ENCODE data around the gene JAG2.
A peak's percentile ranks its signal among the peaks of the same experiment; 100 is the strongest.

JAG2 gene

DNA sequence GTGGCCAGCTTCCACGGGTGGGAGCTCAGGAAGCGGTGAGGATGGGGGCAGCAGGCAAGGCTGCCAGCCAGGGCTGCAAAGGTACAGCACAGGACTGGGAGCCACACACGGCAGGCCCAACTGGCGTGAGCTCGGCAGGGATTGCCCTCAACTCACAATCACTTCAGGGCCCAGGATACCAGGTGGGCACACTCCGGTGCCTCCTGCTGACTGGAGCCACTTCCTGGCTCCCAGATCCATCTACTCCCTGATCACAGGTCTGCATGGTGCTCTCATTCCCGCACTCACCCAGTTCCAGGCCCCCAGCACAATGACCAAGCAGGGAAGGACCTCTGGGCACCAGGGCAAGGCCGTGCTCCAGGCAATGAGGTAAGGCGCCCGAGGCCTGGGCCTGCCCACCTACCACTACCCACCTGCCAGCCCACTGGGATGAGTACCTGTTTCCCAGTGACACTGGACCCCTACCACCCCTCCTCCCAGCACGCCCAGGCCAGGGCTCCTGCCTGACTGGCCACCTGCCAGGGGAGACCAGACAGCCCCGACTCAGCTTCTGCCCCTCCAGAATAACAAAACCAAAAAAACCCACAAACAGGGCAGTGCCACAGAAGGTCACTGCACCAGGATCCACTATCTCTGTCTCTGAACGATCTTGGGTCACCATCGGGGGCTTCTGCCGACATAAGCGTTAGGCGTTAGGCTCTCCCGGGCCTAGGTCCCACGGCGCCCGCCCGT is 1.8 kb downstream of the JAG2 start:
- no peak for DNase-seq

DNA sequence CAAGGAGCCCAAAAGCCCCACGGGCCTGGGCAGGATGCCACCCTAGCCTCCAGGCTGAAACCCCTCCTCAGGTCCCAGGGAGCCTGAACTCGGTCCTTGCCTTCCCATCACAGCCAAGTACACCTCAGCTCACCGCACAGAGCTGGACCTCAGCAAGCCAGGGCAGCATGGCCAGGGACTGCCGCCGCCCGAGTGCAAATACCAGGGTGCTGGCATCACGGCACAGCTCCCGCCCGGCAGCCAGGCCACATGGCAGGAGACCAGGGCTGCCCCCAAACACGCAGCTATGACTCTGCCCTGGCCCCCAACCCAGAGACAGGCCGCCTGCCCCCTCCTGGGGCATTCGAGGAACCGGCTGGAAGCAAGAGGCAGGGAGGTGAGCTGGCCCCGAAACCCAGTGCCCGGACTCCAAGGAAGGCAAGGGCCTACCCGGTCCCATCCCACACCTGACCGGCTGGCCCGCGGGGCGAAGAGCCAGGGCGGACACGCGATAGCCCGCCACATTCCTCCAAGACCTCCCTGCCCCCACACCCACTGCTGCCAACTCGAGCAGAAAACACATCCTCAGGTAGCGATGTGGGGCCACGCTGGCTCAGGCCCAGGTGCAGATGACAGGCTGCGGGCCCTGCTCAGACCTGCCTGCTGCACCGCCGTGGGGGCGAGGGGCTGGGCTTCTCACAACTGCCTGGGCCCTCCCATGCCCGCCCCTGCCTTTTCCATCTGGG is 2.7 kb downstream of the JAG2 start:
- DNase-seq: no peak

DNA sequence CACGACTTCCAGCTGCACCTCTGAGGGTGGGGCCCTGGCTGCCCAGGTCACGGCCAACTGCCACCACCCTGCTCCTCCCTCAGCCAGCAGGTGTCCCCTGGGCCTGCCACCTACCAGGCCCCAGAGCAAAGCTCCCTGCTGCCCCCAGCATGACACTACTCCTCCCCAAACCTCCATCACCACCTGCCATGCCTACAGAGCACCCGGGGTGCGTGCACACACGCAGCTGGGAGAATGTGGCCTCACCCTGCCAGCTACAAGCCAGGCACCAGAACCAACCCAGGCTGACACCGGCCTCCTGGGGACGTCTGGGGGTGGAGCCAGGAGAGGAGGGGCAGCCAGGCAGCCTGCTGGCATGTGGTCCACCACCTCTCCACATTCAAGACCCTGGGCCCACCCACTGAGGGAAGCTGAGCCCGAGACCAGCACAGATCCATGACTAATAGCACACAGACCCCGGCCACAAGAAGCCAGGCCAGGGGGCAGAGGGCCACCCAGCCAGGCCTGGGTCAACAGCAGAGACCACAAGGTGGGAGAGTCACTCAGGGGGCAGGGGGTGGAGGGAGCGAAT is 3.4 kb downstream of the JAG2 start:
- no peak for DNase-seq

DNA sequence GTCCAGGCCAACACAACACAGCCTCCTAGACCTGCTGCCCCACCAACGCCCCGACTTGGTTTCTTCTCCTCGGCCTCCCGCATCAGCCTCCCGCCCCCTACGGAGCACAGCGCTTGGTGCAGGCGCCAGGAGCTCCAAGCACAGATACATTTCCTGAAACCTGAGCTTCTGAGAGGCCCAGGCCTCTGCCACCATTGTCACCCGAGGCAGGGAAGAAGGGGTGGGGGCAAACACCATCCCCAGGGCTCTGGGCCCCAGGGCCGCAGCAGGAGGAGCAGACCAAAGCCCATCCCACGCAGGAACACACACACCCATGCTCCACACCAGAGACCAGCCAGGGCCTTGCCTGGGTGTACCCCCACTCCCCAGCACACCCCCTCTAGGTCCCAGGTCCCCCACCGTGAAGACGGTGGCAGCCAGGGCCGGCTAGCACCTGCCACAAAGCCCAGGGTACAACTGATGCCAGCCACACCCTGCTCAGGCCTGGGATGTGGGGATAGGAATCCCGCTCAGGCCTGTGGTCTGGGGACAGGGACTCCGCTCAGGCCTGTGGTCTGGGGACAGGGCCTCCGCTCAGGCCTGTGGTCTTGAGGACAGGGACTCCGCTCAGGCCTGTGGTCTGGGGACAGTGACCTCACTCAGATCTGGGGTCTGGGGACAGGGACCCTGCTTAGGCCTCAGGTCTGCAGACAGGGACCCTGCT is 5.4 kb downstream of the JAG2 start:
- no peak for DNase-seq

DNA sequence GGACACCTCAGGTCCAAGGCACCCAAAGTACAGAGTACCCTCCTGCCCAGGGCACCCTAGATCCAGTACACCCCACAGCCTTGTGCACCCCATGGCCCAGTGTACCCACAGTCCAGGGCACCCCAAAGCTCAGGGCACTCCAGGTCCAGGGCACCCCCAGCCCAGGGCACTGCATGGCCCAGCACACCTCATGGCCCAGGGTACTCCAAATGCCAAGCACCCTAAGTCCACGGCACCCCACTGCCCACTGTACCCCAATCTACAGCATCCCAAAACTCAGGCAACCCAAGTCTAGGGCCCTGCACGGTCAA is 6.0 kb downstream of the JAG2 start:
- no peak for DNase-seq

DNA sequence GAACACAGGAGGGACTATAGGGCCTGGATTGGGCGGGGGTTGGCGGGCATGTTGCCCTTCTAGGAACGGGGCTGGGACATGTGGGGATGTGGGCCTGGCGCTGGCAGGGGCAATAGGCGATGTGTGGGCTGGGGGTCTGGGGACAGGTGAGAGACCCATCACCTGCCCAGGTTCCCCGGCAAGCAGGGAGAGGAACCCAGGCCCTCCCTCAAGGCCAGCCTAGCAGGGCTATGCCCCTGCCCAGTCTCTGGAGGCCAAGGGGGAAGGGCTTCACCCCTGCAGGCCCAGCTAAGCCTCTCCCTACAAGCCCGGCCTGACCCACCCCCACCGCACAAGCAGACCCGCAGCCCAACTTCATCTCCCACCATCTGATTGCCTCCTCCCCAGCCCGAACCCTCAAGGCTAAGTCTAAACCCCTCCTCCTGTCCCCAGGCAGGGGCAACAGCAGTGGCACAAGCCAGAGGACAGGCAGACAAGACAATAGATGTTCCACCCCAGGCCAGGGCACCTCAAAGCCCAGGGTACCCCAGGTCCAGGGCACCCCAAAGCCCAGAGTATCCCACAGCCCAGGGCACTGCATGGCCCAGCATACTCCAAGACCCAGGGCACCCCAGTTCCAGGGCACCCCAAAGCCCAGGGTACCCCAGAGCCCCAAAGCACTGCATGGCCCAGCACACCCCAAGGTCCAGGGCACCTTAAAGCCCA is 6.5 kb downstream of the JAG2 start:
- DNase-seq: peak in 13 of 51 donors; percentile 11 to 40 (median 16)

DNA sequence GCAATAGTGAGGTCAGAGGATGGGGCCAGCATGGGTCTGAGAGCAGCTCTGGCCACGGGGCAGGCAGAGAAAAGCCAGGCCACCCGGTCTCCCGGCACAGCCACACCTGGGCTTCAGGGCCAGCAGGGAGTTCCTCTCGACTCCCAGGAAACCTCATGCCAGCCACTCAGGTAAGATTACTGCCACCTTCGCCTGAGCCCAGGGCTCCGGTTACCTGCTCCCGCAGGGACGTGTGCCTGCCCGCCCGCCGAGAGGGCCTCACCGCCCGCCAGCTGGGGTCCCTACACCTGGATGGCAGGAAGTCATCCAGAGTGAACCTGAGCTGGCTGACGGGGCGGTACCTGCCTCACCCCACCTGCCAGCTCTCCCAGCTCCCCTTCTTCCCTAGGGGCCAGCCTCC is 7.3 kb downstream of the JAG2 start:
- DNase-seq: no peak

DNA sequence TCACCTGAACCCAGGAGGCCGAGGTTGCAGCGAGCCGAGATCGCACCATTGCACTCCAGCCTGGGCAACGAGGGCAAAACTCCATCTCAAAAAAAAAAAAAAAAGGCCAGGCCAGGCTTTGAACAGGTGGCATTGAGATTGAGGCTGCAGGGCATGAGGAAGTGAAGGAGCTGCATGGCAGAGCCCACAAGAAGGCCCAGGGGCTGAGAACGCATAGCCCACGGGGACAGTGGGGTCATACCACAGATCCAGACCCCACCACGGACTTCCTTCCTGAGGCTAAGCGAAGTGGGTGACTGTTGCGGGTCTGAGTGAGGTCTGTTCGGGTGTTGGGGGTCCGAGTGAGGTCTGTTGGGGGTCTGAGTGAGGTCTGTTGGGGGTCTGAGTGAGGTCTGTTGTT is 7.8 kb downstream of the JAG2 start:
- DNase-seq: no peak

DNA sequence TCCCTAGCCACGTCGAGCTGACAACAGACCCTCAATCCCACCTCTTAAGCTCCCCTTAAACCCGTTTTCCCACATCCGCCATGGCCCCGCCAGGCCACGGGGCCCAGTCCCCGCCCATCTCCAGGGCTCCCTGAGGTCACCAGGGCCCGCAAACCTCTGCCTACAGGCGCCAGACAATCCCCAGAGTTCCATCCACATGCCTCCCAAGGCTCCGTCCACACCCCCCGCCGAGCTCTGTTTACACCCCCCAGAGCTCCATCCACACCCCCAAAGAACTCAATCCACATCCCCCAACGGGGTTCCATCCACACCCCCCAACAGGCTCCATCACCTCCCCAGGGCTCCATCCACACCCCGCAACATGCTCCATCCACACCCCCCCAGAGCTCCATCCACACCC is 9.2 kb downstream of the JAG2 start:
- DNase-seq: no peak

DNA sequence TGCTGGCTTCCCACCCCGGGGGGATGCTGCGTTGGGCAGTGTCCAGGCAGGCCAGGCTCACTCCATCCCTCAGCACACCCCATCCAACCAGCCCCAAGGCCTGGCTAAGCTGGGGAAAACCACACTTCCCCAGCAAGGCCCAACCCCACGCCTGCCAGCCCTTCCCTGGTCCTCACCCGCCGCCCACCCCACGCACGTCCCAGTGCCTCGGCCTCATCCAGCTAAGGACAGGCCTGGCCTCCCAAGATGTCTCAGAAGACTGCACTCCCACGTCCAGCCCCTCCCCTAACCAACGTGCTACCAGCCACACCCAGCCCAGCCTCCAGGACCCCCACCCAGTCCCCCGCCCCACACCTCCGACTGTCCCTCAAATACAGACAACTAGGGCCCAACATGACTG is 9.8 kb downstream of the JAG2 start:
- no peak for DNase-seq

DNA sequence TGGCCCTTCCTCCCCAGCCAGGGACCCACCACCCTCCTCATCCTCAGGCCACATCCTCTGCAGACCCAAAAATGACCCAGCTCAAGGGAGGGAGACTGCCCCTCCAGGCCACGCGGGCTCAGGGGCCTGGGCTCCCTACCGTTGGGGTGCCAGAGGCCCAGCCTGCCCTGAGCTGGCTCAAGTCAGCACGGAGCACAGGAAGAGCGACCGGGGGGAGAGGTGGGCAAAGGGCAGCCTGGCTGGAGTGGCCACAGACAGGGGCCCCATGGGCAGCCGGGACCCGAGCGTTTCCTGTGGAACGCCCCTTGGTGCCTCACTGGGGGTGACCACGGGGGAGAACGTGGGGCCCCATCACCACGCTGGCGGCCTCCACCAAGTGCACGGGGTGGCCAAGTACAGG is 10.7 kb downstream of the JAG2 start:
- no peak for DNase-seq

DNA sequence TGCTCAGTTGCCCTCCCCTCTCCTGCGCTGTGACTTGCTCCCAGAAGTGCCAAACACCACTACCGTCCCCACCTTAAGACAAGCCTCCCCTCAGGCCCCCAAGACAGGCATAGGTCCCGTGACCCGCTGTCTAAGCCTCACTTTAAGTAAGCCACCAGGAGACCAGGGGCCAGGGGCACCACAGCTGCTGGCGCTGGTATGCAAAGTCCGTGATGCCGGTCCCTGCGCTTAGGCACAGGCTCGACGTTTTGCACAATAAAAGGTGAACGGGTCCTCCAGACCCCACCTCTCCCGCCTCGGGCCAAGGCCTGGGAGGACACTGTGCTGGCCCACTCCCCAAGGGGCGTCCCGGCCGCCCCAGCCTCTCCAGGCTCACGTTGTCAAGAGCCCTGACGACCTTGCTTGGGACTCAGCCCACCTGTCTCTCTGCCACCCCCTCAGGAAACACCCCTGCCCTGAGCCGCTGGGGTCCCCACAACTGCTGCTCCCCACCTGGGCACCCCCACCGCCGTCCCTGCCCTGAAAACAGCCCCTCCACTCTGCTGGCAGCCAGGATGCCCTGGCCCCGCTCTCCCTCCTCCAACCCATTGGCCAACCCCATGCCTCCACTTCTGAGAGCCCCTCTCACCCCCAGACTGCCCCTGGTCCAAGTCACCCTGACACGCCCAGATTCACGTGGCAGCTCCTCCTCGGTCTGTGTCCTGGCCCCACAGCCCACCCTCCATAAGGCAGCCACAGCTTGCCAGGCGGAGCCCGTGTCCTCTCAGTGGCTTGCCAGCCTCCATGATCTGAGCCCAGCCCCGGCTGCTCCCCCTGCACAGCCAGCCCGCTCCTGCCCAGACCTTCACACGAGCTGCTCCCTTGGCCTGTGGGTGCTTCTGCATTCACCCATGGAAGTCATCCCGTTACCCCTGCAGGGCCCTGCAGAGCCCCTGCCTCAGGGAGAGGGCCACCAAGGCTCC is 11.9 kb downstream of the JAG2 start:
- no peak for DNase-seq

DNA sequence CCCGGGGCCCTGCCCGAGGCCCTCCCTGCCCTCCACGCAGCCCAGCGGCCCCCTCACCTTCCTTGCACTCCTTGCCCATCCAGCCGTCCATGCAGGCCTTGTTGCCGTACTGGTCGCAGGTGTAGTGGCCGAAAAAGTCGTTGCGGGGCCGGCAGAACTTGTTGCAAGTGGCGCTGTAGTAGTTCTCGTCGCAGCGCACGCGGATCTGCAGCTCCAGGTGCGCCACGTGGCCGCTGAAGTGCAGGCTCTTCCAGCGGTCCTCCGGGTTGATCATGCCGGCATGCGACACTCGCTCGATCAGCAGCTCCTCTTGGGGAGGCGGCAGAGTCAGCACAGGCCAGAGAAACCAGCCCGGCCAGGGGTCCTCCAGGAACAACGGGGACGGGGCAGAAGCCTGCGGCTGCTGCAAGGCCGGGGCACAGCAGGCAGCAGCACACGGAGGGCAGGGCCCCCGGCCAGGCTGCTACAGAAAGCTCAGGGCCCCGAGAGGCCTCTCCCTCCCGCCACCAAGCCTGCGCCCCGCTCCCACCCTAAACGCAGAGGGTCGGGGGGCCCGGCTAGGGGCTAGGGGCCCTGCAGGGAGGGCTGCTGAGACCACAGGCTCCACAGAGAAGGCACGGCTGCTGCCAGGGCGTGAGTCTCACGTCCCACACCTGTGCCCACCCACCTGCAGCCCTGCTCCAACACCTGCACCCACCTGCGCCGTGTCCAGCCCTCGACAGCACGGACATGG is 12.7 kb downstream of the JAG2 start:
- no peak for DNase-seq

DNA sequence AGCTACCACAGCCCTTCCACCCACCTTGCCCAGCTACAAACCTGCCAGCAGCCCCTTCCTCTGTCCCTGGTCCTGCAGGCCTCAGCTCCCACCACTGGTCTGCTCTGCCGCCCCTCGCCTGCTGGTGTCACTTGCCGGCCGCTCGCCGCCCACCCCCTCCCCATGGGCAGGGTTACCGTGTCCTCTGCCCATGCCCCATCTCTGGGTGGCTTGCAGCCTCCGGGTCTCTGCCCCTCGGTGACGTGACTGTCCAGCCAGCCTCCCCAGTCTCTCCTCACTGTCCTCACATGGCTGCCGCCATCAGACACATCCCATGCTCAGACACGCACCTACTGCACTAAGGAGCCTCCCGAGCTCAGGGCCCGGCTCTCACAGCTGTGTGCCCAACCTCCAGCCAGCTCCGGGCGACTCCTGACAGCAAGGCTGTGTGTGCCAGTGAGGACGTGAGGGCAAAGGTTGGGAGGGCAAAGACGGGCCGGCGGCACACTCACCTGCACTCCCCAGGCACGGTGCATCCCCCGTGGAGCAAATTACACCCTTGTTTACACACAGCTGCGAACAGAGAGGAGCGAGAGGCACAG is 13.4 kb downstream of the JAG2 start:
- DNase-seq: no peak

DNA sequence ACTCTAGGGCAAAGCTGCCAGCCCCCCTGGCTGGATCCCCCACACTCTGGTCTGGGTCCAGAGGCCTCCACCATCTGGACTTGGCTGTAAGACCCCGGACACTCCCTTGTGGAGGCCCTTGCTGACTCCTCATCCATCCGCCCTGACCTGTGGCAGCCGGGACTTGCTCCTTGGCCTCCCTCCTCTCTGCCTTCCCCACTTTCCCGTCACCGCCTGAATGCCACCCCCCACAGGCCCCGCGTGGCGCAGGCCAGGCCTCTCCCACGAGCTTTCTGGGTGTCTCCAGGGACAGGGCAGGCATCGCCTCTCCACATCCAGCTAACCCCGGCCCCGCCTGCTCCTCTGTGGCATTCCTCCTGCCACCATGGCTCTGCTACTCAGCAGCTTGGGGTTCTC is 14.1 kb downstream of the JAG2 start:
- DNase-seq: no peak

DNA sequence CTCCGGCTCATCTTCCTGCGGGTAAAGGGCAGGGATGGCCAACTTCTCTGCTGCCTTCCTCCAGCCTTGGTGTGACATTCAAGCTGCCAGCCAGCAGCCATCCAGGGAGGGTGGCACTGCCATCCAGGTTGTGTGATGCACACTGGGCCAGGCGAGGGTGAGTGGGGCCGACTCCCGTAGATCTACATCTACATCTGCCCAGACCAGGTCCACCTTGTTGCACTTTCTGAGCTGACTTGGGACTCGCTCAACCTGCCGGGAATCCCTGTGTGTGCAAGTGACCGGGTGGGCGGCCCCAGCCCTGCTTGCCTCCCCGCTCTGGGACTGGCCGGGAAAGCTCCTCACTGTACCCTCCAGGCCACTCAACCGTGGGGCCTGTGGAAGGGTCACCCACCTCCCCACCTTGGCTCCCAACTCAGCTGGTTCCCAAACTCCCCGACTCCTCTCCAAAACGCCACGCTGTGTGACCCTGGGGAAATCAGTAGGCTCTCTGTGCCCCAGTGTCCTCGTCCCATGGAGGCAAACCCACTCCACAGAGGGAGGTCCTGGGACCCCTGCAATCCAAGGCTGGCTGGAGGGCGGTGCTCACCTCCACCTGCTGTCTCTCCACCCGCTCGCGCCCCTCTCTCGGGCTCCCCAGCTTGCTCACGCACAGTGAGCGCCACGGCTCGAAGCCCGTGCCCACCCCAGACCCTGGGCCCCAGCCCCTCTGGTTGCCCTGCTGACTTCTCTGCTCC is 14.7 kb downstream of the JAG2 start:
- DNase-seq: no peak

DNA sequence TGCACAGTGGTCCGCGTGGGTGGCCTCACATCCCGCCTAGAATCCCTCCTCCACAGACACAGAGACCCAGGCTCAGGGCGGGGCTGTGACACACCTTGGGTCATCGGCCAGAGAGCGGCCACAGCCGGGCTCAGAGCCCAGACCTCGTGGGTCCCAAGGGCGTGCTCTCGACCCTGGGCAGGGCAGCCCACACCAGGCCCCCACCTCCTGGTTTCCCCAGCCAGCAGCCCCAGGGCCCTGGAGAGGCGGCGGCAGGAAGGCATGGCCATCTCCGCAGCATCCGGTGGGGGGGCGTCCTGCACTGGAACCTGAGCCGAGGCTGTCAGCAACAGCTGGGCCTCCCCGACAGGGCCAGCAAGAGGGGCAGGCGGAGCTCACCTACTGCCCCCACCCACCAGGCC is 15.2 kb downstream of the JAG2 start:
- DNase-seq: no peak

DNA sequence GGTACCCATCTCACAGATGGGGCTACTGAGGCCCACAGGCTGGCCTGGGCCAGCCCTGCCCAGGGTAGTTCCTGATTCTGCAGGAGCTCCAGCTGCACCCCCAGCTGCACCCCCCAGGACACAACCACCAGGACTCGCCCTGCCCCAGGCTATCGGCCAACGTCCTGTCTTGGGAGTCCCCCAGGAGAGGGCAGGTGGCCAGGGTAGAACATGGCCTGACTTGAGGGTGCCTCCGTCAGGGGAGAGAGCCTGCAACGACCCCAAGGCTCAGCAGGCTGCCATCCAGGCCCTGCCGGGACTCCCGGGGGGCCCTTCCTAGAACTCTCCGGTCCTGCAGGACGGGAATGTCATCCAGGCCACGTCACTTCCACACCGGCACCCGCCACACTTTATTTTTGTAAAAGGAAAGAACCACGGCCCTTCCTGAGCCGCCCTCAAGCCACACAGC is 15.8 kb downstream of the JAG2 start:
- DNase-seq: no peak
